PC-9 (cell line): Measurements from ENCODE around the gene TMEM9B. TPM values are rescaled to one million over a fixed set of nuclear protein-coding genes. Genes with fewer than 3 reads are reported as not detected.

ENCODE experiments used
- BruUV-seq: library from RNA; stranded (reverse); fragments of 400-500 nt; replicated peaks from 2 replicates; lab custom pipeline; 2021; lab: Mats Ljungman, UMichigan
- CTCF ChIA-PET: fragments of 300-600 bp; sonication (Branson Sonifier 250); formaldehyde crosslinking; loops from one replicate; lab custom pipeline; 2022; ENCODE audit warnings: antibody characterized with exemption; lab: Charles Lee
- POLR2A ChIA-PET: fragments of 300-600 bp; sonication (Branson Sonifier 250); formaldehyde crosslinking; loops from one replicate; lab custom pipeline; 2022; ENCODE audit warnings: antibody characterized with exemption; ENCODE audit not compliant: unreplicated experiment; lab: Charles Lee
- DNase-seq, 2 experiments: peaks; one replicate each; pipeline versions ENCODE4 v3.0.0 to v3.0.0-alpha.2; 2015 to 2022; ENCODE audit warnings: mixed read lengths in 1 of 2
- H2AFZ ChIP-seq: fragments of 200-600 bp; sonication (generic); 2 replicates; pipeline ENCODE4 v1.8.1; 2017; ENCODE audit warnings: antibody characterized with exemption
- H3F3A ChIP-seq: fragments of 200-600 bp; sonication (generic); 2 replicates; pipeline ENCODE4 v1.8.1; 2017; ENCODE audit warnings: antibody characterized with exemption, mild to moderate bottlenecking, low read depth; ENCODE audit not compliant: insufficient read depth
- H3K27ac ChIP-seq: fragments of 200-600 bp; sonication (generic); 2 replicates; pipeline ENCODE4 v1.6.1; 2016; ENCODE audit warnings: mixed run types
- H3K27me3 ChIP-seq: fragments of 200-600 bp; sonication (generic); 2 replicates; pipeline ENCODE4 v1.6.1; 2016; ENCODE audit warnings: low read depth, mixed run types; ENCODE audit not compliant: insufficient read depth
- H3K36me3 ChIP-seq: fragments of 200-600 bp; sonication (generic); 2 replicates; pipeline ENCODE4 v1.6.1; 2016; ENCODE audit warnings: low read depth, mixed run types
- H3K4me1 ChIP-seq: fragments of 200-600 bp; sonication (generic); replicated peaks from 2 replicates; pipeline ENCODE4 v1.6.1; 2016; ENCODE audit warnings: mixed run types; ENCODE audit not compliant: insufficient read depth
- H3K4me2 ChIP-seq: fragments of 200-600 bp; sonication (generic); 2 replicates; pipeline ENCODE4 v1.6.1; 2017; ENCODE audit warnings: mixed run types
- H3K4me3 ChIP-seq: fragments of 200-600 bp; sonication (generic); 2 replicates; pipeline ENCODE4 v1.6.1; 2016; ENCODE audit warnings: mixed run types
- H3K79me2 ChIP-seq: fragments of 200-600 bp; sonication (generic); 2 replicates; pipeline ENCODE4 v1.6.1; 2017; ENCODE audit warnings: low read depth, mixed run types
- H3K9me2 ChIP-seq: fragments of 200-600 bp; sonication (generic); 2 replicates; pipeline ENCODE4 v1.8.1; 2017; ENCODE audit warnings: mild to moderate bottlenecking; ENCODE audit not compliant: insufficient read depth
- H3K9me3 ChIP-seq: fragments of 200-600 bp; sonication (generic); 2 replicates; pipeline ENCODE4 v1.8.1; 2016; ENCODE audit warnings: low read depth; ENCODE audit not compliant: insufficient read depth
- H4K20me1 ChIP-seq: fragments of 200-600 bp; sonication (generic); 2 replicates; pipeline ENCODE4 v1.8.1; 2017; ENCODE audit not compliant: insufficient read depth
- CTCF ChIP-seq: fragments of 200-600 bp; sonication (generic); conservative IDR thresholded peaks from 2 replicates; pipeline ENCODE4 v1.6.1; 2017; ENCODE audit warnings: mixed run types, antibody characterized with exemption, mild to moderate bottlenecking, moderate library complexity
- EZH2 ChIP-seq: fragments of 200-600 bp; sonication (generic); IDR thresholded peaks from 2 replicates; pipeline ENCODE4 v1.8.0; 2017; ENCODE audit warnings: antibody characterized with exemption, low read depth
- intact Hi-C: fragments of 100-400 bp; cut with micrococcal nuclease; formaldehyde crosslinking; loops from one replicate; pipeline ENCODE4 v1.10.0; 2022; ENCODE audit not compliant: unreplicated experiment
- total RNA-seq: library from RNA; stranded (reverse); gene quantifications from 2 replicates; pipeline ENCODE4 v1.2.3, GENCODE V29; 2021

TMEM9B gene
- total RNA-seq, 1 experiment from 2014 or later: 13.4 TPM

- peak; percentile 21 to 77 for DNase-seq
- ChIA-PET CTCF (no interaction called here), POLR2A (interaction anchor here (0.5 kb wide), 1 partner anchor 489 kb away, joined by 4 read pairs; no protein-coding TSS in a partner anchor)
- Histone ChIP-seq H3K36me3 (no peaks in the 10 kb centered on the region), H3K4me3 (peak overlapping the region; percentile 34; the same call in 1 of the 2 replicates), H3K9me2 (no peaks in the 10 kb centered on the region), H4K20me1 (no peaks in the 10 kb centered on the region), H3K4me1 (0 out of 2 replicates have a peak, but pooled peaks cover 12% of the 10 kb centered on the region), H3K9me3 (no peaks in the 10 kb centered on the region), H3K27me3 (no peaks in the 10 kb centered on the region), H3K79me2 (no peaks in the 10 kb centered on the region), H3K27ac (peak overlapping the region; percentile 40), H3F3A (peaks cover 8% of the 10 kb centered on the region; the same call in 1 of the 2 replicates), H3K4me2 (peak overlapping the region; percentile 67), H2AFZ (peak overlapping the region; percentile 72)
- intact Hi-C loops: no loop called here
- TF ChIP-seq CTCF (no peak), EZH2 (no peak)
- no TSS peak for BruUV-seq
Observed at GRCh38 chr11:8934742-8935488, 29.3 kb downstream of the TMEM9B start.

GRCh38 chr11:8933931-8934330 is 30.3 kb downstream of the TMEM9B start:
- Histone ChIP-seq H3K27ac (no peak overlapping the region), H3F3A (peaks cover 8% of the 10 kb centered on the region; the same call in 1 of the 2 replicates), H3K27me3 (no peaks in the 10 kb centered on the region), H2AFZ (no peak overlapping the region), H3K36me3 (no peaks in the 10 kb centered on the region), H4K20me1 (no peaks in the 10 kb centered on the region), H3K4me3 (no peak overlapping the region), H3K4me2 (no peak overlapping the region), H3K9me2 (no peaks in the 10 kb centered on the region), H3K79me2 (no peaks in the 10 kb centered on the region), H3K9me3 (no peaks in the 10 kb centered on the region), H3K4me1 (0 out of 2 replicates have a peak, but pooled peaks cover 12% of the 10 kb centered on the region)
- DNase-seq: no peak
- TF ChIP-seq CTCF: no peak
- TF ChIP-seq EZH2: no peak
- BruUV-seq: no TSS peak
- intact Hi-C loops: no loop called here
- ChIA-PET POLR2A (no interaction called here), CTCF (no interaction called here)

- BruUV-seq: no TSS peak
- Histone ChIP-seq H4K20me1 (no peaks in the 10 kb centered on the region), H3F3A (peaks cover 8% of the 10 kb centered on the region; the same call in 1 of the 2 replicates), H3K9me2 (no peaks in the 10 kb centered on the region), H3K27me3 (no peaks in the 10 kb centered on the region), H3K9me3 (no peaks in the 10 kb centered on the region), H2AFZ (no peak within 1 kb of the TSS), H3K4me3 (no peak within 1 kb of the TSS), H3K4me1 (0 out of 2 replicates have a peak, but pooled peaks cover 12% of the 10 kb centered on the region), H3K27ac (no peak within 1 kb of the TSS), H3K36me3 (no peaks in the 10 kb centered on the region), H3K4me2 (no peak within 1 kb of the TSS), H3K79me2 (no peaks in the 10 kb centered on the region)
- no peak for TF ChIP-seq CTCF
- no peak for TF ChIP-seq EZH2
- ChIA-PET CTCF (no interaction called here), POLR2A (no interaction called here)
- DNase-seq: no peak
- intact Hi-C loops: no loop called here
Observed at GRCh38 chr11:8932564-8933180, 31.6 kb downstream of the TMEM9B start, which contains the start of gene C11orf16. TSS of gene C11orf16 (minus strand) at chr11:8932947. CDS start at chr11:8932308, 639 bp downstream.
